Right lobe of liver (tissue), 6 donors: Measurements from ENCODE around the gene MBNL2. TPM values are rescaled to one million over a fixed set of nuclear protein-coding genes. Genes with fewer than 3 reads are reported as not detected.

Experiments
- ATAC-seq, 4 donors: fragments of 200-7000 bp; cut with Tn5 transposase; one replicate each; pipeline ENCODE4 v1.9.1; 2020; ENCODE audit warnings: mild to moderate bottlenecking in 4 of 4, moderate library complexity in 4 of 4
- DNase-seq, 3 donors: peaks; one replicate each; pipeline ENCODE4 v3.0.0-alpha.2; 2020
- H3K27ac ChIP-seq, 3 donors: fragments of 200-600 bp; one replicate each; pipeline ENCODE4 v1.8.0; 2022
- H3K27me3 ChIP-seq, 2 donors: fragments of 200-600 bp; one replicate each; pipeline ENCODE4 v1.8.0; 2022
- H3K36me3 ChIP-seq, 4 donors: fragments of 200-600 bp; sonication (generic) in 1 of 4; one replicate each; pipeline versions ENCODE4 v1.5.1 to v1.8.0; 2017 to 2022; ENCODE audit warnings: control low read depth in 1 of 4
- H3K4me1 ChIP-seq, 4 donors: fragments of 200-600 bp; sonication (generic) in 1 of 4; one replicate each; pipeline versions ENCODE4 v1.5.1 to v1.8.0; 2017 to 2022; ENCODE audit warnings: control low read depth in 1 of 4
- H3K4me3 ChIP-seq, 3 donors: fragments of 200-600 bp; one replicate each; pipeline ENCODE4 v1.8.0; 2022
- H3K9me3 ChIP-seq, 4 donors: fragments of 200-600 bp; sonication (generic) in 1 of 4; one replicate each; pipeline versions ENCODE4 v1.5.1 to v1.8.0; 2017 to 2022; ENCODE audit warnings: control low read depth in 1 of 4
- CTCF ChIP-seq, 4 donors: fragments of 200-600 bp in 3 of 4; fragments of 450-650 bp in 1 of 4; IDR thresholded peaks; one replicate each; pipeline versions ENCODE4 v1.5.1 to v1.8.0; 2016 to 2022; ENCODE audit warnings: antibody characterized with exemption in 4 of 4, mild to moderate bottlenecking in 2 of 4
- POLR2A ChIP-seq: fragments of 450-650 bp; IDR thresholded peaks from one replicate; pipeline ENCODE4 v1.6.1; 2017; ENCODE audit warnings: antibody characterized with exemption, mild to moderate bottlenecking
- WGBS: methylation state at CpG from one replicate; pipeline ENCODE4 v1.1.6; 2018; ENCODE audit warnings: low coverage, low lambda C conversion rate; ENCODE audit not compliant: insufficient coverage; ENCODE audit errors: missing lambda C conversion rate; 5-methylcytosine and 5-hydroxymethylcytosine counted together
- intact Hi-C, 2 donors: fragments of 100-400 bp; cut with DNase I; formaldehyde crosslinking; loops; one replicate each; pipeline versions ENCODE4 v1.11.2 to v1.14.1; 2022
- total RNA-seq, 6 experiments: library from RNA; depleted of rRNA in 2 of 6; stranded (reverse); fragments of >200 nt in 2 of 6; fragmentation: NEBNext Ultra II Directional in 3 of 6; extraction: Animal tissue kit (Norgen Biotek cat#: 25700) in 3 of 6; gene quantifications; one replicate each; pipeline versions ENCODE4 v1.1.0 to v1.2.4, GENCODE V29; 2016 to 2023
- donor health status: DM: no; HTN: yes; CAD: no.
- donor health status: DM: no; HTN: no; CAD: no.
- donor health status: DM: no; HTN: no; CAD: no.
- donor health status: DM: no; HTN: yes; CAD: no.
- donor health status: DM: no; HTN: yes; CAD: no.

MBNL2 gene
- total RNA-seq, 6 experiments from 2014 or later = 30.3 to 135 (median 81.5) TPM

- no peaks in the 10 kb centered on the region for H3K36me3 ChIP-seq
- intact Hi-C loops = no loop called here
- H3K9me3 ChIP-seq = no peaks in the 10 kb centered on the region
- WGBS = 70% methylated on average over 6 of the region's 6 CpGs
- H3K27ac ChIP-seq = no peak overlapping the region
- TF ChIP-seq POLR2A (no peak), CTCF (IDR thresholded peaks at IDR 0.05) (no peak)
- DNase-seq = no peak
- ATAC-seq = no peak
- H3K27me3 ChIP-seq = no peaks in the 10 kb centered on the region
- H3K4me3 ChIP-seq = no peak overlapping the region
- H3K4me1 ChIP-seq = no peaks in the 10 kb centered on the region
Observed at GRCh38 chr13:97182111-97182890, 39.8 kb upstream of the MBNL2 start.

GRCh38 chr13:97185291-97185690 lies 36.8 kb upstream of the MBNL2 start:
- Histone ChIP-seq H3K9me3 (no peaks in the 10 kb centered on the region), H3K36me3 (no peaks in the 10 kb centered on the region), H3K27me3 (no peaks in the 10 kb centered on the region), H3K4me1 (no peaks in the 10 kb centered on the region), H3K4me3 (no peak overlapping the region), H3K27ac (no peak overlapping the region)
- DNase-seq = no peak
- TF ChIP-seq CTCF (IDR thresholded peaks at IDR 0.05) (no peak), POLR2A (no peak)
- no peak for ATAC-seq
- intact Hi-C loops = no loop called here
- WGBS = 55% methylated on average over 3 of the region's 3 CpGs

- Histone ChIP-seq H3K4me1 (no peaks in the 10 kb centered on the region), H3K9me3 (no peaks in the 10 kb centered on the region), H3K27ac (no peak overlapping the region), H3K36me3 (no peaks in the 10 kb centered on the region), H3K27me3 (no peaks in the 10 kb centered on the region), H3K4me3 (no peak overlapping the region)
- TF ChIP-seq CTCF (IDR thresholded peaks at IDR 0.05) = no peak
- TF ChIP-seq POLR2A = no peak
- no peak for ATAC-seq
- intact Hi-C loops = no loop called here
- 73% methylated on average over 2 of the region's 3 CpGs for WGBS
- no peak for DNase-seq
Observed at GRCh38 chr13:97185751-97186150, 36.4 kb upstream of the MBNL2 start.

- ATAC-seq (no peak), DNase-seq (no peak)
- Histone ChIP-seq H3K36me3 (no peaks in the 10 kb centered on the region), H3K4me3 (no peak overlapping the region), H3K27ac (no peak overlapping the region), H3K9me3 (no peaks in the 10 kb centered on the region), H3K4me1 (no peaks in the 10 kb centered on the region), H3K27me3 (no peaks in the 10 kb centered on the region)
- intact Hi-C loops = no loop called here
- no peak for TF ChIP-seq POLR2A
- no peak for TF ChIP-seq CTCF (IDR thresholded peaks at IDR 0.05)
- WGBS = 70% methylated on average over 7 of the region's 8 CpGs
Observed at GRCh38 chr13:97188207-97188606, 33.9 kb upstream of the MBNL2 start.
